ENCODE measurements around the gene TRIM7. TPM values are rescaled to one million over a fixed set of nuclear protein-coding genes. Genes with fewer than 3 reads are reported as not detected.
A peak's percentile ranks its signal among the peaks of the same experiment; 100 is the strongest.

TRIM7 gene
- total RNA-seq, 1 donor from 2014 or later, result 4.0 TPM

DNA sequence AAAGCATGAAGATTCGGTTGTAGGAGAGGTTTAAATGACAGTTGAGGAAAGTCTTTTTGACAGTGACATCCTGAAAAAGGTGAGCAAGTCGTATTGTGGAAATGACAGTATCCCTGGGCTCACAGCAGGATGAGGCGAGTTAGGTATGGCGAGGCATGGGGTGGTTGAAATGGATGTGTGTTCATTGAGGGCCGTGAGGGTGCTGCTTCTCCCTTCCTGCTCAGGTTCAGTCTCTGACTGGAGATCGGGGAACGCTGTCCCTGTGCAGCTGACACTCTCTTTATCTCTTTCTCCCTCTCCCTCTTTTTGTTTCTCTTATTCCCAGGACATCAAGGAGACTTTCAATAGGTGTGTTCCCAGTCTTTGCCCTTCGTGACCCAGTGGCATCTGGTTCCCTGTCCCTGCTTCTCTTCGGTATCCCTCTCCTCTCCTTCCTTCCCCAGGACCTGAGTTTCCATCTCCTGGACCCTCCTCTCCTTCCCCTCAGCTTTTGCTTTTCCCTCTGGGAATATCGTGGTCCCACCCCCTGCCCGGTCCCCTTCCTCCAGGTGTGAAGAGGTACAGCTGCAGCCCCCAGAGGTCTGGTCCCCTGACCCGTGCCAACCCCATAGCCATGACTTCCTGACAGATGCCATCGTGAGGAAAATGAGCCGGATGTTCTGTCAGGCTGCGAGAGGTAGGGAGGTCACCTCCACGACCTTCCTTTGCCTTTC, 28.2 kb upstream of the TRIM7 start:
- peaks cover 9% of the 10 kb centered on the region for H3K4me1 Mint-ChIP-seq (ENCODE audit: unreplicated experiment)
- no peaks in the 10 kb centered on the region for H3K9me3 Mint-ChIP-seq (ENCODE audit: unreplicated experiment)
- TF ChIP-seq, protein P1, sequence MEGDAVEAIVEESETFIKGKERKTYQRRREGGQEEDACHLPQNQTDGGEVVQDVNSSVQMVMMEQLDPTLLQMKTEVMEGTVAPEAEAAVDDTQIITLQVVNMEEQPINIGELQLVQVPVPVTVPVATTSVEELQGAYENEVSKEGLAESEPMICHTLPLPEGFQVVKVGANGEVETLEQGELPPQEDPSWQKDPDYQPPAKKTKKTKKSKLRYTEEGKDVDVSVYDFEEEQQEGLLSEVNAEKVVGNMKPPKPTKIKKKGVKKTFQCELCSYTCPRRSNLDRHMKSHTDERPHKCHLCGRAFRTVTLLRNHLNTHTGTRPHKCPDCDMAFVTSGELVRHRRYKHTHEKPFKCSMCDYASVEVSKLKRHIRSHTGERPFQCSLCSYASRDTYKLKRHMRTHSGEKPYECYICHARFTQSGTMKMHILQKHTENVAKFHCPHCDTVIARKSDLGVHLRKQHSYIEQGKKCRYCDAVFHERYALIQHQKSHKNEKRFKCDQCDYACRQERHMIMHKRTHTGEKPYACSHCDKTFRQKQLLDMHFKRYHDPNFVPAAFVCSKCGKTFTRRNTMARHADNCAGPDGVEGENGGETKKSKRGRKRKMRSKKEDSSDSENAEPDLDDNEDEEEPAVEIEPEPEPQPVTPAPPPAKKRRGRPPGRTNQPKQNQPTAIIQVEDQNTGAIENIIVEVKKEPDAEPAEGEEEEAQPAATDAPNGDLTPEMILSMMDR (IDR thresholded peaks at IDR 0.05), result no peak
- H3K27ac Mint-ChIP-seq (ENCODE audit: unreplicated experiment), result peak overlapping the region; percentile 41
- H3K27me3 Mint-ChIP-seq (ENCODE audit: unreplicated experiment), result no peaks in the 10 kb centered on the region
- DNase-seq (ENCODE audit: extremely low spot score, unreplicated experiment), result no peak
- H3K36me3 Mint-ChIP-seq (ENCODE audit: unreplicated experiment), result peaks cover 36% of the 10 kb centered on the region
- no peak overlapping the region for H3K4me3 Mint-ChIP-seq (ENCODE audit: unreplicated experiment)

DNA sequence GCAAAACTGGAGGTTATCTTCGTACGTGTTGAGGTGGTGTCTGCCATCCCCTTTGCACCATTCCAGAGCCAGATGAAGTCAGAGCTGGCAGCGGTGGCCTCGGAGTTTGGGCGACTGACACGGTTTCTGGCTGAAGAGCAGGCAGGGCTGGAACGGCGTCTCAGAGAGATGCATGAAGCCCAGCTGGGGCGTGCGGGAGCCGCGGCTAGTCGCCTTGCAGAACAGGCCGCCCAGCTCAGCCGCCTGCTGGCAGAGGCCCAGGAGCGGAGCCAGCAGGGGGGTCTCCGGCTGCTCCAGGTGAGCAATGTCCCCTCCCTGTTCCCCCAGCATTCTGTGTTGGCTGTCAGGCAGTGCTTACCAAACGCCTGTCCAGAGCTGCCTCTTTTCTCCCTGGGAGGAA, 27.6 kb upstream of the TRIM7 start:
- no peak overlapping the region for H3K4me3 Mint-ChIP-seq (ENCODE audit: unreplicated experiment)
- no peak for DNase-seq (ENCODE audit: extremely low spot score, unreplicated experiment)
- no peaks in the 10 kb centered on the region for H3K27me3 Mint-ChIP-seq (ENCODE audit: unreplicated experiment)
- peaks cover 8% of the 10 kb centered on the region for H3K4me1 Mint-ChIP-seq (ENCODE audit: unreplicated experiment)
- TF ChIP-seq, protein P1 (IDR thresholded peaks at IDR 0.05), result no peak
- no peak overlapping the region for H3K27ac Mint-ChIP-seq (ENCODE audit: unreplicated experiment)
- H3K9me3 Mint-ChIP-seq (ENCODE audit: unreplicated experiment), result no peaks in the 10 kb centered on the region
- peaks cover 30% of the 10 kb centered on the region for H3K36me3 Mint-ChIP-seq (ENCODE audit: unreplicated experiment)

DNA sequence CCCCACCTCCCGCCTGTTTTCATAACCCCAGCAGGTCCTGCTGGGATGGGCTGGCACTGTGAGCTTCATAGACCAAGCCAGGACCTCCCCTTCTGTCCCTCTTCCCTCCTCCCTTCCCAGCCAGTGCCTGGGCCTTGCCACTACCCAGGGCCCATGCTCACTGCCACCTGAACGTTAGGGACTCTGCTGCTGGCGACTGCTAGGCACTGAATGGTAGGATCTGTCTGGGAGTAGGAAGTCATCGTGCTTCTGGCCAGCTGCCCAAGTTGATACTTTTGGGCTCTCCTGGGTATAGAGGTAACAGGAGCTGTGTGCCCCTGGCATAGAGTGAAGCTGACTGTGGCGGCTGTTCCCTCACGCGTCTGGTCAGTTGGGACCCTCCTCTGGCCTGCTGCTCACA, 26.4 kb upstream of the TRIM7 start:
- TF ChIP-seq, protein P1 (IDR thresholded peaks at IDR 0.05), result no peak
- Mint-ChIP-seq H3K4me3 (ENCODE audit: unreplicated experiment) (no peak overlapping the region), H3K27ac (ENCODE audit: unreplicated experiment) (no peak overlapping the region), H3K36me3 (ENCODE audit: unreplicated experiment) (peaks cover 20% of the 10 kb centered on the region), H3K27me3 (ENCODE audit: unreplicated experiment) (no peaks in the 10 kb centered on the region), H3K9me3 (ENCODE audit: unreplicated experiment) (no peaks in the 10 kb centered on the region), H3K4me1 (ENCODE audit: unreplicated experiment) (peaks cover 8% of the 10 kb centered on the region)
- no peak for DNase-seq (ENCODE audit: extremely low spot score, unreplicated experiment)

DNA sequence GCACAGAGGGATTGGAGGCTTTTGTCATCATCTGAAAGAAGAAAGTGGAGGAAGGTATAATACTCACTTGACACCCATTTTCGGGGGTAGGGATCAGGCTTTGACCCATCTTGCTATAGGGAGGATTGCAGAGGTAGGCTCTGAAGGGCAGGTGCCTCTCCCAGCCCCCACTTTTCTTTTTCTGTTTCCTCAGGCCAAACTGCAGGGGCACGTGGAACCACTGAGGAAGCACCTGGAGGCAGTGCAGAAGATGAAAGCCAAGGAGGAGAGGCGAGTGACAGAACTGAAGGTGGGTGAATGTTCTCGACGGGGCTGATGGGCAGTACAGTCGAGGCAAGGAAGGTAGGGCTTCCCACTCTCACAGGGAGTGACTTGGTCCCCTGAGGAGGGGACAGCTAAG, 25.6 kb upstream of the TRIM7 start:
- Mint-ChIP-seq H3K36me3 (ENCODE audit: unreplicated experiment) (peaks cover 19% of the 10 kb centered on the region), H3K9me3 (ENCODE audit: unreplicated experiment) (no peaks in the 10 kb centered on the region), H3K27ac (ENCODE audit: unreplicated experiment) (no peak overlapping the region), H3K27me3 (ENCODE audit: unreplicated experiment) (no peaks in the 10 kb centered on the region), H3K4me3 (ENCODE audit: unreplicated experiment) (no peak overlapping the region), H3K4me1 (ENCODE audit: unreplicated experiment) (peaks cover 10% of the 10 kb centered on the region)
- no peak for DNase-seq (ENCODE audit: extremely low spot score, unreplicated experiment)
- TF ChIP-seq, protein P1 (IDR thresholded peaks at IDR 0.05), result no peak

DNA sequence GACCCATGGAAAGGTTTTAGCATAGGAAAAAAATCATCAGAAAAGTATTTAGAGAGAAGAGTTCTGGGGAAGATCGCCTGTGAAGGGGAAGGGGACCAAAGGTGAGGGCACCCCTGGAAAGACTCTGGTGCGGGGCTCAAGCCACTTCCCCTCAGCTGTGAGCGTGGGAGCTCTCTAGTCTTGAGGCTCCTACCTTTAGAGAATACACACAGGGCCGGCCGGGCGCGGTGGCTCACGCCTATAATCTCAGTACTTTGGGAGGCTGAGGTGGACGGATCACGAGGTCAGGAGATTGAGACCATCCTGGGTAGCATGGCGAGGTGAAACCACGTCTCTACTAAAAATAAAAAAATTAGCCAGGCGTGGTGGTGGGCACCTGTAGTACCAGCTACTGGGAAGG, 25.0 kb upstream of the TRIM7 start:
- Mint-ChIP-seq H3K9me3 (ENCODE audit: unreplicated experiment) (no peaks in the 10 kb centered on the region), H3K27ac (ENCODE audit: unreplicated experiment) (no peak overlapping the region), H3K36me3 (ENCODE audit: unreplicated experiment) (peaks cover 15% of the 10 kb centered on the region), H3K4me3 (ENCODE audit: unreplicated experiment) (no peak overlapping the region), H3K27me3 (ENCODE audit: unreplicated experiment) (no peaks in the 10 kb centered on the region), H3K4me1 (ENCODE audit: unreplicated experiment) (peaks cover 11% of the 10 kb centered on the region)
- TF ChIP-seq, protein P1 (IDR thresholded peaks at IDR 0.05), result no peak
- no peak for DNase-seq (ENCODE audit: extremely low spot score, unreplicated experiment)

All from osteocyte (in vitro differentiated cells).